Measurements from ENCODE around the gene APOA1.
A peak's percentile ranks its signal among the peaks of the same experiment; 100 is the strongest.

APOA1 gene

DNA sequence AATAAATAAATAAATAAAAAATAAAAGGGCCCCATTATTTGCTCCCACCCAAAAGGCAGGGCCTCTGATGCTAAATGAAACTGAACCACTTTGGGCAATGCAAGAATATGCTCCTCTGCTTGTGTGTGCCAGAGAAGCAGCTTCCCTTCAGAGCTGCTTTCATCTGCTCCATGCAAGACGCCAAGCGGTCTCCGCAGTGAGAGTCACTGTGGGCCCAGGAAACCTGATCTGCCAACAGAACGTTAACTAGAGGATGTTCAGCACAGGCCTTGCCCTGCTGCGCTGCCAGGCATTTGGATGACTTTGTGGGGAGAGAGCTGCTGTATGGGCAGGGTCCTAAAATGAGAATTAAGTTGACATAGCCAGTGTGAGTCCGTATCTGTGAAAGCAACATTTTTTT lies 43.7 kb upstream of the APOA1 start:
- Histone ChIP-seq H2AFZ (ENCODE audit: low read length) (no peak overlapping the region), H3K27me3 (ENCODE audit: insufficient read depth, low read length, poor library complexity, severe bottlenecking) (no peaks in the 10 kb centered on the region), H3K4me2 (ENCODE audit: low read depth, low read length, poor library complexity, severe bottlenecking) (no peak overlapping the region), H3K36me3 (ENCODE audit: insufficient read depth, low read length) (no peaks in the 10 kb centered on the region; the same call in 1 of the 2 replicates), H3K4me1 (ENCODE audit: insufficient read depth, low read length, poor library complexity, severe bottlenecking) (peaks cover 34% of the 10 kb centered on the region), H3K9ac (ENCODE audit: low read depth, low read length, poor library complexity, severe bottlenecking) (no peak overlapping the region), H3K9me3 (ENCODE audit: insufficient read depth, low read depth, low read length) (no peaks in the 10 kb centered on the region), H3K79me2 (ENCODE audit: insufficient read depth, low read length) (no peaks in the 10 kb centered on the region), H4K20me1 (ENCODE audit: insufficient read depth, low read length, poor library complexity, severe bottlenecking) (no peaks in the 10 kb centered on the region), H3K4me3 (ENCODE audit: low read length, poor library complexity, severe bottlenecking) (no peak overlapping the region), H3K9me2 (replicated peaks; ENCODE audit: low read depth, low read length) (no peaks in the 10 kb centered on the region), H3F3A (ENCODE audit: low read depth) (no peaks in the 10 kb centered on the region)
- TF ChIP-seq, protein P1, sequence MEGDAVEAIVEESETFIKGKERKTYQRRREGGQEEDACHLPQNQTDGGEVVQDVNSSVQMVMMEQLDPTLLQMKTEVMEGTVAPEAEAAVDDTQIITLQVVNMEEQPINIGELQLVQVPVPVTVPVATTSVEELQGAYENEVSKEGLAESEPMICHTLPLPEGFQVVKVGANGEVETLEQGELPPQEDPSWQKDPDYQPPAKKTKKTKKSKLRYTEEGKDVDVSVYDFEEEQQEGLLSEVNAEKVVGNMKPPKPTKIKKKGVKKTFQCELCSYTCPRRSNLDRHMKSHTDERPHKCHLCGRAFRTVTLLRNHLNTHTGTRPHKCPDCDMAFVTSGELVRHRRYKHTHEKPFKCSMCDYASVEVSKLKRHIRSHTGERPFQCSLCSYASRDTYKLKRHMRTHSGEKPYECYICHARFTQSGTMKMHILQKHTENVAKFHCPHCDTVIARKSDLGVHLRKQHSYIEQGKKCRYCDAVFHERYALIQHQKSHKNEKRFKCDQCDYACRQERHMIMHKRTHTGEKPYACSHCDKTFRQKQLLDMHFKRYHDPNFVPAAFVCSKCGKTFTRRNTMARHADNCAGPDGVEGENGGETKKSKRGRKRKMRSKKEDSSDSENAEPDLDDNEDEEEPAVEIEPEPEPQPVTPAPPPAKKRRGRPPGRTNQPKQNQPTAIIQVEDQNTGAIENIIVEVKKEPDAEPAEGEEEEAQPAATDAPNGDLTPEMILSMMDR (conservative IDR thresholded peaks at IDR 0.05; ENCODE audit: low read length), result no peak
- no peak for TF ChIP-seq EZH2phosphoT487 (IDR thresholded peaks at IDR 0.05; ENCODE audit: borderline replicate concordance)

DNA sequence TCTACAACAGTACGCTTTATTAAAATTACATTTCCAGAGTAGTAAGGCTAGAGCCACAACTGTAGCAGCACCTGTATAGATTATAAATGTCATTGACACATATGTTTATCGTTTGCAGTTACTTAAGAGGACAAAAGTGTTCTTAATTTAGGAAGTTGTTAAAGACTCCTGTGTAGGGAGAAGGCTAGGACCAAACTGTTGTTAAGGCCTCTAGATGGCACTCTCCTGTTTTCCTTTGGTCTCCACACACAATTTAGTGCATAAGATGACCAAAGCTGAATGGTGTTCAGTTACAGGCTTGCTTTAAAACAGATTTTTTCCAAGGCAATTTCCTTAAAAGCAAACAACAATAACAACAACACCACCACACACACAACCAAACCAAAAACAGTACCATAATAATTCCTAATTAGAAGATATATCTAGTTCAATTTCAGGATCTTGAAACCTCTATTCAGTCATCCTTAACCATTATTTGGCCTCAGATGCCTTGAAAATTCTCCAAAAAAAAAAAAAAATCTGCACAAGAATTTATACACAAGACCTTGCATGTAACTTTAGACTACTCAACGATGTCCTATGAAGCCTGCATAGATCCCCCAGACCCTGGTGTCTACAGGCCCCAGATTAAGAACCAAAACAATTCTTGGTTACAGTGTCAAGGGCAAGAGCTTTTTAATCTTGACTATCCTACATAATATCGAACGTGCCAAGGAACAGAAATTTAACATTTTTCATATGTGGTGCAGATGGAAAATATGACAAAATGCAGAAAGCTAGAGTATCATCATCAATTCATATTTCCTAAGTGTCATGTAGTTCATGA lies 42.6 kb upstream of the APOA1 start:
- H3K4me1 ChIP-seq (ENCODE audit: insufficient read depth, low read length, poor library complexity, severe bottlenecking), result peaks cover 40% of the 10 kb centered on the region
- H3F3A ChIP-seq (ENCODE audit: low read depth), result no peaks in the 10 kb centered on the region
- no peak overlapping the region for H3K4me3 ChIP-seq (ENCODE audit: low read length, poor library complexity, severe bottlenecking)
- H2AFZ ChIP-seq (ENCODE audit: low read length), result no peak overlapping the region
- no peak overlapping the region for H3K4me2 ChIP-seq (ENCODE audit: low read depth, low read length, poor library complexity, severe bottlenecking)
- H3K79me2 ChIP-seq (ENCODE audit: insufficient read depth, low read length), result no peaks in the 10 kb centered on the region
- no peaks in the 10 kb centered on the region for H4K20me1 ChIP-seq (ENCODE audit: insufficient read depth, low read length, poor library complexity, severe bottlenecking)
- H3K9me2 ChIP-seq (replicated peaks; ENCODE audit: low read depth, low read length), result no peaks in the 10 kb centered on the region
- no peaks in the 10 kb centered on the region for H3K27me3 ChIP-seq (ENCODE audit: insufficient read depth, low read length, poor library complexity, severe bottlenecking)
- TF ChIP-seq EZH2phosphoT487 (IDR thresholded peaks at IDR 0.05; ENCODE audit: borderline replicate concordance), result no peak
- TF ChIP-seq, protein P1 (conservative IDR thresholded peaks at IDR 0.05; ENCODE audit: low read length), result peak; percentile 84
- no peaks in the 10 kb centered on the region for H3K9me3 ChIP-seq (ENCODE audit: insufficient read depth, low read depth, low read length)
- H3K9ac ChIP-seq (ENCODE audit: low read depth, low read length, poor library complexity, severe bottlenecking), result no peak overlapping the region
- H3K36me3 ChIP-seq (ENCODE audit: insufficient read depth, low read length), result peaks cover 3% of the 10 kb centered on the region; the same call in 1 of the 2 replicates

DNA sequence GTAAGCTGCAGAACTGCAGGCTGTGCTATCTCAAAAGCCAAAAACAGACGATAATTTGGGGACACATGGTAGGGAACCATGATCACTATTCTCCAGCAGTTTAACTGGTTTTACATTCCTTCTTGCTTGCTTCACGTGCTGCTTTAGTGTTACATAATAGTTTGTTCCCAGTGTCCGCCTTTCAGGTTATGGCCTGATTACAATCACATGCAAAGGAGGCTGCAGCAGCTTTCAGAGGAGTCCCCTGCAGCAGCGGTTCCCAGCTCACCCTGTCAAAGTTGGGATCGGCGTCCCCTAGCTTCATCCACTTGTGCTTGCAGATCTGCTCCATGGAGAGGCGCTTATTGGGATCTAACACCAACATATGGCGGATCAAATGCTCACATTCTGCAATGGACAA lies 39.2 kb upstream of the APOA1 start:
- Histone ChIP-seq H3K9me2 (replicated peaks; ENCODE audit: low read depth, low read length) (no peaks in the 10 kb centered on the region), H3K4me1 (ENCODE audit: insufficient read depth, low read length, poor library complexity, severe bottlenecking) (peaks cover 55% of the 10 kb centered on the region), H3K27me3 (ENCODE audit: insufficient read depth, low read length, poor library complexity, severe bottlenecking) (no peaks in the 10 kb centered on the region), H3K9me3 (ENCODE audit: insufficient read depth, low read depth, low read length) (no peaks in the 10 kb centered on the region), H3K79me2 (ENCODE audit: insufficient read depth, low read length) (no peaks in the 10 kb centered on the region), H2AFZ (ENCODE audit: low read length) (no peak overlapping the region), H3K4me3 (ENCODE audit: low read length, poor library complexity, severe bottlenecking) (peak overlapping the region; percentile 15), H3F3A (ENCODE audit: low read depth) (no peaks in the 10 kb centered on the region), H3K9ac (ENCODE audit: low read depth, low read length, poor library complexity, severe bottlenecking) (peak overlapping the region; percentile 41), H3K4me2 (ENCODE audit: low read depth, low read length, poor library complexity, severe bottlenecking) (peak overlapping the region; percentile 45), H4K20me1 (ENCODE audit: insufficient read depth, low read length, poor library complexity, severe bottlenecking) (no peaks in the 10 kb centered on the region), H3K36me3 (ENCODE audit: insufficient read depth, low read length) (peaks cover 29% of the 10 kb centered on the region; the same call in 1 of the 2 replicates)
- TF ChIP-seq, protein P1 (conservative IDR thresholded peaks at IDR 0.05; ENCODE audit: low read length), result no peak; the same call in 1 of the 2 replicates
- no peak for TF ChIP-seq EZH2phosphoT487 (IDR thresholded peaks at IDR 0.05; ENCODE audit: borderline replicate concordance)

Data from Loucy (cell line).